Measurements from ENCODE around the gene CASZ1.

The CASZ1 gene

GRCh38 chr1:10724052-10724494, 72.4 kb downstream of the CASZ1 start:
- Histone ChIP-seq H2AFZ (ENCODE audit: low read depth, low read length) (no peak overlapping the region), H3K4me1 (ENCODE audit: control insufficient read depth, insufficient read depth, low read depth, low read length) (peaks cover 3% of the 10 kb centered on the region), H2BK120ac (ENCODE audit: low read depth, low read length) (no peak overlapping the region), H2BK15ac (ENCODE audit: low read depth, poor library complexity, severe bottlenecking) (no peak overlapping the region), H2AK5ac (ENCODE audit: low read length, severe bottlenecking) (no peak overlapping the region), H3K79me1 (replicated peaks; ENCODE audit: low read length, poor library complexity, severe bottlenecking) (no peaks in the 10 kb centered on the region), H3K27ac (ENCODE audit: low read length, poor library complexity, severe bottlenecking) (no peak overlapping the region), H3K4me3 (ENCODE audit: insufficient read depth in 1 of 2, low read depth in 1 of 2, low read length in 2 of 2) (no peak overlapping the region), H2BK5ac (ENCODE audit: low read depth, low read length, poor library complexity, severe bottlenecking) (no peak overlapping the region), H3K36me3 (ENCODE audit: control insufficient read depth in 1 of 2, insufficient read depth in 2 of 2, low read depth in 1 of 2, low read length in 2 of 2) (no peaks in the 10 kb centered on the region), H3K27me3 (ENCODE audit: control insufficient read depth in 1 of 2, insufficient read depth in 1 of 2, low read length in 2 of 2) (peaks cover 55 to 88% of the 10 kb centered on the region in 2 experiments), H3K18ac (ENCODE audit: low read depth in 1 of 2, low read length in 2 of 2) (no peak overlapping the region), H4K8ac (ENCODE audit: low read length) (no peak overlapping the region), H3K4ac (ENCODE audit: low read depth in 1 of 2, low read length in 2 of 2) (no peak overlapping the region), H3K9me3 (ENCODE audit: control insufficient read depth, low read length) (no peaks in the 10 kb centered on the region), H3K14ac (ENCODE audit: low read length in 2 of 2) (no peak overlapping the region), H3K9ac (ENCODE audit: low read length) (no peak overlapping the region), H2BK12ac (ENCODE audit: low read length in 2 of 2) (no peak overlapping the region), H3K4me2 (ENCODE audit: low read length, poor library complexity, severe bottlenecking) (no peak overlapping the region), H3K23ac (ENCODE audit: low read length in 2 of 2) (no peak overlapping the region), H4K91ac (ENCODE audit: low read length) (no peak overlapping the region)
- WGBS = 67% methylated on average over 11 of the region's 12 CpGs
- DNase-seq = no peak

GRCh38 chr1:10723317-10723716, 73.1 kb downstream of the CASZ1 start:
- Histone ChIP-seq H2BK15ac (ENCODE audit: low read depth, poor library complexity, severe bottlenecking) (no peak overlapping the region), H2BK5ac (ENCODE audit: low read depth, low read length, poor library complexity, severe bottlenecking) (no peak overlapping the region), H3K4me2 (ENCODE audit: low read length, poor library complexity, severe bottlenecking) (no peak overlapping the region), H3K4me1 (ENCODE audit: control insufficient read depth, insufficient read depth, low read depth, low read length) (peaks cover 3% of the 10 kb centered on the region), H3K27ac (ENCODE audit: low read length, poor library complexity, severe bottlenecking) (no peak overlapping the region), H2AK5ac (ENCODE audit: low read length, severe bottlenecking) (no peak overlapping the region), H3K79me1 (replicated peaks; ENCODE audit: low read length, poor library complexity, severe bottlenecking) (no peaks in the 10 kb centered on the region), H3K9me3 (ENCODE audit: control insufficient read depth, low read length) (no peaks in the 10 kb centered on the region), H3K9ac (ENCODE audit: low read length) (no peak overlapping the region), H3K18ac (ENCODE audit: low read depth in 1 of 2, low read length in 2 of 2) (no peak overlapping the region), H4K91ac (ENCODE audit: low read length) (no peak overlapping the region), H3K27me3 (ENCODE audit: control insufficient read depth in 1 of 2, insufficient read depth in 1 of 2, low read length in 2 of 2) (peaks cover 63 to 95% of the 10 kb centered on the region in 2 experiments), H3K4ac (ENCODE audit: low read depth in 1 of 2, low read length in 2 of 2) (no peak overlapping the region), H2BK12ac (ENCODE audit: low read length in 2 of 2) (no peak overlapping the region), H3K36me3 (ENCODE audit: control insufficient read depth in 1 of 2, insufficient read depth in 2 of 2, low read depth in 1 of 2, low read length in 2 of 2) (no peaks in the 10 kb centered on the region), H3K14ac (ENCODE audit: low read length in 2 of 2) (no peak overlapping the region), H3K4me3 (ENCODE audit: insufficient read depth in 1 of 2, low read depth in 1 of 2, low read length in 2 of 2) (no peak overlapping the region), H3K23ac (ENCODE audit: low read length in 2 of 2) (no peak overlapping the region), H2BK120ac (ENCODE audit: low read depth, low read length) (no peak overlapping the region), H4K8ac (ENCODE audit: low read length) (no peak overlapping the region), H2AFZ (ENCODE audit: low read depth, low read length) (no peak overlapping the region)
- WGBS = 92% methylated on average over 4 of the region's 4 CpGs
- DNase-seq = no peak

DNA sequence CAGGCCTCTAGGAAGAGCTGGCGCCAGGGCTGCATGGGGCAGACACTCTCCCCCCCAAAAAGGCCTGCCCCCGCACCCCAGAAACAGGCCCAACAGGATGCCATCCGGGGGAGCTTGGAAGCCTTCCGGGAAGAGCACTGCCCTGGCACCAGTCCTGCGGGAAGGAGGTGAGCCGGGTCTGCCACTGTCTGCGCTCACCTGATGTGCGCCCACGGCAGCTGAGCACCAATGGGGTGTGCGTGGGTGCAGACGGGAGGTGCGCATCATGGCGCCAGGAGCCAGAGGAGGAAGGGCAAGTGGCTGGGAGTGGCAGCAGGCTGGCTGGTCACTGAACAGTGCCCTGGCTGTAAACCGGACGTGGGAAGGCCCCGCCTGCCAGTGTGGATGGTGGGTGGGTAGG, 73.6 kb downstream of the CASZ1 start:
- Histone ChIP-seq H2BK120ac (ENCODE audit: low read depth, low read length) (no peak overlapping the region), H3K4me1 (ENCODE audit: control insufficient read depth, insufficient read depth, low read depth, low read length) (peaks cover 3% of the 10 kb centered on the region), H3K9me3 (ENCODE audit: control insufficient read depth, low read length) (no peaks in the 10 kb centered on the region), H3K27me3 (ENCODE audit: control insufficient read depth in 1 of 2, insufficient read depth in 1 of 2, low read length in 2 of 2) (peaks cover 67 to 95% of the 10 kb centered on the region in 2 experiments), H3K27ac (ENCODE audit: low read length, poor library complexity, severe bottlenecking) (no peak overlapping the region), H4K8ac (ENCODE audit: low read length) (no peak overlapping the region), H2AFZ (ENCODE audit: low read depth, low read length) (no peak overlapping the region), H3K14ac (ENCODE audit: low read length in 2 of 2) (no peak overlapping the region), H3K79me1 (replicated peaks; ENCODE audit: low read length, poor library complexity, severe bottlenecking) (no peaks in the 10 kb centered on the region), H4K91ac (ENCODE audit: low read length) (no peak overlapping the region), H3K9ac (ENCODE audit: low read length) (no peak overlapping the region), H2AK5ac (ENCODE audit: low read length, severe bottlenecking) (no peak overlapping the region), H2BK12ac (ENCODE audit: low read length in 2 of 2) (no peak overlapping the region), H3K36me3 (ENCODE audit: control insufficient read depth in 1 of 2, insufficient read depth in 2 of 2, low read depth in 1 of 2, low read length in 2 of 2) (no peaks in the 10 kb centered on the region), H3K4me2 (ENCODE audit: low read length, poor library complexity, severe bottlenecking) (no peak overlapping the region), H3K4me3 (ENCODE audit: insufficient read depth in 1 of 2, low read depth in 1 of 2, low read length in 2 of 2) (no peak overlapping the region), H3K23ac (ENCODE audit: low read length in 2 of 2) (no peak overlapping the region), H2BK15ac (ENCODE audit: low read depth, poor library complexity, severe bottlenecking) (no peak overlapping the region), H3K4ac (ENCODE audit: low read depth in 1 of 2, low read length in 2 of 2) (no peak overlapping the region), H2BK5ac (ENCODE audit: low read depth, low read length, poor library complexity, severe bottlenecking) (no peak overlapping the region), H3K18ac (ENCODE audit: low read depth in 1 of 2, low read length in 2 of 2) (no peak overlapping the region)
- WGBS = 94% methylated on average over 13 of the region's 16 CpGs
- DNase-seq = no peak

DNA sequence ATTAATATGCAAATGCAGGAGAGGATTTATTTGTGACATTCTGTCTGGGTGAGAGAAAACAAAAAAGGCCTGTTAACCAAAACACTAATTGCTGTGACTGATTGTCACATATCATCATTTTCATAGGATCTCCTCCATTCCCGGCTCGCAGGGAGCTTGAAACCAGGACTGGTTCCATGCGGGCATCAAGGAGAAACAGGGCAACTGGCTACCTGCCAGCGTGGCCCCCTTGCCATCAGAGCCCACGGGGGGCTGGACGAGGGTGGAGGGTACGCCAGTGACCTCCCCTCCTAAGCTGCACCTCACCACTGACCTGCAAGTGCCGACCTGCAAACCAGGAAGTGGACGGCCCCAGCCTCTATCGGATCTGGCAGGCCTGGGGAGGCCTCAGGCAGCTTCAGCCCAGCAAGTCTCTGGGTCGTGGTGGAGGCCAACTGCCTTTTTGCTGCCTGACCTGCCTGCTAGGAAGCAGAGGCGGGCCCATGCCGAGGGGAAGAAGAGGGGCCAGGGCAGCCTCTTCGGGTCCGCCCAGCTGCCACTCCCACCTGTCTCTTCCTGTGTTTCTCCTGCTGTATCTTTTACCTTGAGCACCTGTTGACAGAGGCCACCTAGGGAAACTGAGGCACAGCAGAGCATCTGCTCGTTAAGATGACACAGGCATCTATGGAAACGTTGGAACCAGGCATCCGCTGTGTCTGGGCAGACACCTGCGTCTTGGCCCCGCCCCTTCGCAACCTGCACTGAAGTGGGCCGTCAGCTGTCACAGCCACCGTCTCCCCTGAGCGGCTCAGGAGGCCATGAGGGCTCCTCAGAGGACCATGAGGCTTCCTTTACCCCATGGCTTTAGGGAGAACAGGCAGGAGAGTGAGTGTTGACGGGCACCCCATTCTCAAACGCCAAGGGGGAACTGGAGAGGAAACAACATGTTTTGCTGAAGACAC, 74.8 kb downstream of the CASZ1 start:
- Histone ChIP-seq H3K4me3 (ENCODE audit: insufficient read depth in 1 of 2, low read depth in 1 of 2, low read length in 2 of 2) (no peak overlapping the region), H2BK5ac (ENCODE audit: low read depth, low read length, poor library complexity, severe bottlenecking) (no peak overlapping the region), H3K4me1 (ENCODE audit: control insufficient read depth, insufficient read depth, low read depth, low read length) (peaks cover 3% of the 10 kb centered on the region), H2BK12ac (ENCODE audit: low read length in 2 of 2) (no peak overlapping the region), H2AK5ac (ENCODE audit: low read length, severe bottlenecking) (no peak overlapping the region), H3K79me1 (replicated peaks; ENCODE audit: low read length, poor library complexity, severe bottlenecking) (no peaks in the 10 kb centered on the region), H2AFZ (ENCODE audit: low read depth, low read length) (no peak overlapping the region), H3K9me3 (ENCODE audit: control insufficient read depth, low read length) (no peaks in the 10 kb centered on the region), H3K36me3 (ENCODE audit: control insufficient read depth in 1 of 2, insufficient read depth in 2 of 2, low read depth in 1 of 2, low read length in 2 of 2) (no peaks in the 10 kb centered on the region), H3K4ac (ENCODE audit: low read depth in 1 of 2, low read length in 2 of 2) (no peak overlapping the region), H3K4me2 (ENCODE audit: low read length, poor library complexity, severe bottlenecking) (no peak overlapping the region), H3K18ac (ENCODE audit: low read depth in 1 of 2, low read length in 2 of 2) (no peak overlapping the region), H3K14ac (ENCODE audit: low read length in 2 of 2) (no peak overlapping the region), H2BK120ac (ENCODE audit: low read depth, low read length) (no peak overlapping the region), H3K9ac (ENCODE audit: low read length) (no peak overlapping the region), H4K91ac (ENCODE audit: low read length) (no peak overlapping the region), H3K27me3 (ENCODE audit: control insufficient read depth in 1 of 2, insufficient read depth in 1 of 2, low read length in 2 of 2) (peaks cover 72 to 94% of the 10 kb centered on the region in 2 experiments), H4K8ac (ENCODE audit: low read length) (no peak overlapping the region), H3K27ac (ENCODE audit: low read length, poor library complexity, severe bottlenecking) (no peak overlapping the region), H2BK15ac (ENCODE audit: low read depth, poor library complexity, severe bottlenecking) (no peak overlapping the region), H3K23ac (ENCODE audit: low read length in 2 of 2) (no peak overlapping the region)
- DNase-seq = no peak
- 69% methylated on average over 26 of the region's 26 CpGs for WGBS

Measured in mesenchymal stem cell (in vitro differentiated cells and primary cell).